Tibial nerve (tissue), 3 donors: Measurements from ENCODE around the gene BIVM.

ENCODE experiments used
- CTCF ChIP-seq, 5 experiments: fragments of 200-600 bp in 3 of 5; fragments of 450-650 bp in 2 of 5; sonication (generic) in 3 of 5; IDR thresholded peaks; one replicate each; pipeline ENCODE4 v1.5.1; 2016 to 2019; ENCODE audit warnings: antibody characterized with exemption in 5 of 5, mild to moderate bottlenecking in 3 of 5, moderate library complexity in 2 of 5
- POLR2A ChIP-seq, 2 donors: fragments of 450-650 bp; IDR thresholded peaks; one replicate each; pipeline ENCODE4 v1.6.1; 2017; ENCODE audit warnings: antibody characterized with exemption in 2 of 2, mild to moderate bottlenecking in 2 of 2, moderate library complexity in 2 of 2

- TF ChIP-seq CTCF (IDR thresholded peaks at IDR 0.05), result no peak
- TF ChIP-seq POLR2A (IDR thresholded peaks at IDR 0.05), result no peak
Observed at GRCh38 chr13:102869948-102870676, 71.2 kb downstream of the BIVM start.
